Left forelimb (tissue), 1 donor: ENCODE results near the gene CTIF.

ENCODE experiments used
- DNase-seq: peaks from one replicate; pipeline ENCODE4 v3.0.0-alpha.2; 2018; ENCODE audit warnings: low spot score

Gene CTIF

DNA sequence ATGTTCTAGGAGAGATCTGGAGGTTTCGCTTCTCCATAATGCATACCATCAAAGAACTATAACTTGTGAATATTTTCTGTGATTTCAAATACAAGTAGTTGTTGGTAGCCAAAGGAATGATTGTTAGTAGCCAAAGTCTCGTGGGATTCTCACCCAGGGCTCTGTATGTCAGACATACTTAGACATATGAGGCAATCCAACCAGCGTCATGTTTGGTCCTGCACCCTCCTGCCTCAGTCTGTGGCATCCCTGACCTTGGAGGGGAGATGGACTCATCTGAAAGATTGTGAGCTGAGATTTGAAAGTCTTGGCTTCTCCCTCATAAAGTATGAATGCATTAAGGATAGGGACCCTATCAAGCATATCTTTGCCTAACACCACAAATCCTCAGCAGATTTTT, 81.2 kb downstream of the CTIF start:
- DNase-seq: no peak

DNA sequence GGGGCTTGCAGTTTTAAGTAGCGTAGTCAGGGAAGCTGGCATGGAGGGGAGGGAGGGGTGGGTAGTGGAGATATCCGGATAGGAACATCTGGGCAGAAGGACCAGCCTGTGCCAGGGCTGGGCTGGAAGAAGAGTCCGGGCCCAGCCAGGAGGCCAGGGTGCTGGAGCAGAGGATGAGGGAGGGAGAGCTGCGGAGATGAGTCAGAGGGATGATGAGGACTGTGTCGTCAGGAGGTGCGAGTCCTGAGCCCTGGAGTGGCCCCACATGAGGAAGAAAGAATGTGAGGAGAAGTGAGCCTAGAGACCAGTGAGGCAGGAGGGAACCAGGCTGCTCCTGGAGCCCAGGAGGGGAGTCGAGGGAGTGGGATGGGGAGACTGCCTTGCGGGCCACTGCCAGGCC, 82.4 kb downstream of the CTIF start:
- no peak for DNase-seq

GRCh38 chr18:48621815-48622555, 83.2 kb downstream of the CTIF start:
- no peak for DNase-seq

DNA sequence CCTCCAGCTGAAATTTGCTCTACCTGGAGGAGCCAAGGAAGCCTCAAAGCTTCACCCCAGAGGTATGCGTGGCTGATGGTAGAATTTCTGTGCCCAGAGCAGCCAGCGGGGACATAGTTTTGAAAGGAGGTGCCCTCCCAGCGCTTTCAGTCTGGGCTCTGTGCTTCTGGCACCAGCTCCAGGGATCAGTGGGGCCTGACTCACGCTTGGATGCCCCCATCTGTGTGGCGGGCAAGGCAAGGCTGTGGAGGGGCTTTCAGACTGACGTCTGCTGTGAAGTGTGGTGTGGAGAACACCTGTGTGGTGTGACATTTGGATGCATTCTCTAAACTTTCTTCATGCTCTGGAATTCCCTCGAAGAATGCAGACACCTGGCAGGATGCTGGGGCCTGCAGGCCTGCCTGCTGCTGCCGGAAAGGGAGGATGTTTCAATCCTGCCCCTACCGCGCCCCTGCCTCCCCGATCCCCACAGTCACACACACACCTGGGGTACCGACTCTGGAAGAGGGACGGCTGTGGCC, 84.1 kb downstream of the CTIF start:
- no peak for DNase-seq

DNA sequence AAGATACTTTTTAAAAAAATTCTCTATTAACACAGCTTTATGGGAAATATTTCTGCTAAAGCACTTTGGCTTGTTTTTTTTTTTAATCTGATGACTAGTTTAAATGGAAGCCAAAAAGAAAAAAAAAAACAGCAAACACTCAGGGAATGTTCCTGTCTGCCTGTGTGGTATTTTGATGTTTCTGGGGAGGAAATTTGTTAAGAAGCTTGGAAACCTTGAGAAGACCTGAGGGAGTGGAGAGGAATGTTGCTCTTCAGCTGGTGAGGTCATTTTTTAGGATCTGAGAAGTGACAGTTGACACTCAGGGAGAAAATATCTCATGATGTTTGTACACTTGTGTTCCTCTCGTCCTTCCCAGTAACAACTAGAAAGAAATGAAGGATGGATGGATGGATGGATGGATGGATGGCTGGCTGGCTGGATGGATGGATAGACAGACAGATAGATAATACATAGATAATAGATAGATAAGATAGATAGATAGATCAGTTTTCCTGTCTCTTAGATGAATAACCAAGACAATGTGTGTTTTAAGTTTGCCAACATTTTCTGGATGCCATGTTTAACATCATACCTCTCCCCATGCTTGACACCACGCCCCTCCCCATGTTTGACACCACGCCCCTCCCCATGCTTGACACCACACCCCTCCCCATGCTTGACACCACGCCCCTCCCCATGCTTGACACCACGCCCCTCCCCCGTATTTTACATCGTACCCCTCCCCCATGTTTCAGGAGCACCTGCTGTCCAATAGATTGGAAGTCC, 84.8 kb downstream of the CTIF start:
- DNase-seq: no peak

DNA sequence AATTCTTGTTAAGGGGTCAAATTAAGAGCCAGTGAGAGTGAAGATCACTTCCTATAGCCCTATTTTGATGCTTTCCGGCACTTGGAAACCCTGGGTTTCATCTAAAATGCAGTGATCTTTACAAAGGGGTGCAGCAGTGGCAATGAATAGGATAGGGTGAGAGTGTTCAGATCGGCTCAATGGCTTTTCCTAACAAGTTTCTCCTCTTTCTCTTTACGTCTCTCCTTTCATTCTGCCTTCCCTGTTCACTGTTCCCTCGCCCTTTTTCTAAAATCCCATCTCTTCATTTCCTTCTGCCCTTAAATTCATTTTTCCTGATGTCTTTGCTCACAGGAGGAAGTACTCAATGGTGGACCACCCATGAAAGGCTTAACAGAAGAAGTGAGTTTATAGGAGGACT, 86.0 kb downstream of the CTIF start:
- no peak for DNase-seq

DNA sequence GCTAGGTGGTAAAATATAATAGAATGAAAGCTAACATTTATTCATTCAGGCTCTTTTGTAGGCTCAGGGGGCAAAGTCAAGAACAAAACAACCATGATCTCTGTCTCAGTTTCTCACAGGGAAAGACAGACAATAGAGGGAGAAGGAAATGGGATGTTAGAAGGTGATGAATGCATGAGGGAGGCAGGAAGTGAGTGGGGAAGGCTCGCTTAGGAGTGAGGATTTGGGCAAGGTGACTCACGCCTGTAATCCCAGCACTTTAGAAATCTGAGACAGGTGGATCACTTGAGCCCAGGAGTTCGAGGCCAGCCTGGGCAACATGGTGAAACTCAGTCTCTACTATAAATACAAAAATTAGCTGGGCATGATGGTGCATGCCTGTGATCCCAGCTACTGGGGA, 88.4 kb downstream of the CTIF start:
- DNase-seq: no peak

- DNase-seq: no peak
Measured at GRCh38 chr18:48629730-48630324, 91.0 kb downstream of the CTIF start.

DNA sequence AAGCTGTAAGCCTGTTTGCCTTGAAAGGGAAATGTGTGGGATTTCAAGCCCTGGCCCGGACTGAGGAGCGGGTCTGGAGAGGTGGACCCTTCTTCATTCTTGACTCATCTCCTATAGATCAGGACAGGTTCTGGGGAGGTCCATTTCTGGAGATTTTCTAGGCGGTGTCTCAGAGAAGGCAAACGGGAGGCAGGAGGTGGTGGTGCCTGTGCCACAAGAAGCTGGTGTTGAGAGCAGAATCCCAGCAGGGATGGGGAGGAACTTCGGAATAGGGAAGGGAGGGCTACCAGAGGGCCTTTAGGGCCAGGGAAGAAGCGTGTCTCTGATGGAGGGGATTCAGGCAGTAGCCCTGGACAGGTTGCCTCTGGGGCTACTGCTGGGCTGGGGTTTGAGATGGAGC, 93.0 kb downstream of the CTIF start:
- DNase-seq: no peak

DNA sequence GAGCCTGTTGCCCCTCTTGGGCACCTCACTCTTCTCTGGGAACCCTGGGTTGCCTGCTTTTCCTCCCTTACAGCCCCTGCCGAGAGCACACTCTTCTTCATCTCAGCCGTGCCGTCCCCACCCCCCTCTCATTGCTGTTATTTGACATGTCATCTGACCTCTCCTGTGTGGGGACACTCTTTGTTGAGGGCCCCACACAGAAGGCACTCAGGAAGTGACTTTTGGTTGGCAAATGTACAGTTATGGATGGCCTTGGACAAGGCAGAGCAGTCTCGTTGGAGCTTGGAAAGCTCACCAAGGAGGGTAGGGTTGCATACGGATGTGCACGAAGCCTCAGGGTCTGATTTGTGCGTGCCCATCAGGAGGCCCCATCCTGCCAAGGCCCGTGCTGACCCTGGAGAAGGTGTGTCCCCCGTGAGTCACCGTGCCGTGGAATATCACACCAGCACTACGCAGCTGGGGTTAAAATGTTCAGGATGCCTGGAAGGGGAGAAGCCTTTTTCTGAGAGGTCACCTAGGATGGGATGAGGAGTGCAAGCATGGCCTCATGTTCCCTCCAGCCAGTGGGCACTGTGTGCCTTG, 93.9 kb downstream of the CTIF start:
- DNase-seq: no peak

GRCh38 chr18:48634491-48634890, 95.7 kb downstream of the CTIF start:
- no peak for DNase-seq

- no peak for DNase-seq
Measured at GRCh38 chr18:48634975-48635374, 96.1 kb downstream of the CTIF start.

DNA sequence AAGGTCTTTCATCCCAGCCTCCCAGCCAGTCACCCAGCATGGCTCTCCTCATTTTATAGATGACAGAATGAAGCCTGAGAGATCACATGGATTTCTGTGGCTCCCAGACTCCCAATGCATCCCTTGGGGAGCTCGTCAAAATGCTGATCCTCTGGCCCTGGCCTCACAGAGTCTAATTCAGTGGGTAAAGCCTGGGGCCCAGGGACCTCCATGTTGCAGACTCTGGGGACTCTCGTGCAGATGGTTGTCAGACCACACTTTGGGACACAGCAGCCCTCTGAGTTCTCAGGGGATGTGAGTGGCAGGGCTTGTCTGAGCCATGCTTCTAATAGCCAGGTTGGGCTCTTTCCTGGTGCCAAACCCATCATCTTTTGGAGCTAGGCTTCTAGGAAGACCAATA, 97.0 kb downstream of the CTIF start:
- no peak for DNase-seq

GRCh38 chr18:48636436-48636835, 97.6 kb downstream of the CTIF start:
- DNase-seq: no peak

GRCh38 chr18:48637081-48637990, 98.5 kb downstream of the CTIF start:
- no peak for DNase-seq

DNA sequence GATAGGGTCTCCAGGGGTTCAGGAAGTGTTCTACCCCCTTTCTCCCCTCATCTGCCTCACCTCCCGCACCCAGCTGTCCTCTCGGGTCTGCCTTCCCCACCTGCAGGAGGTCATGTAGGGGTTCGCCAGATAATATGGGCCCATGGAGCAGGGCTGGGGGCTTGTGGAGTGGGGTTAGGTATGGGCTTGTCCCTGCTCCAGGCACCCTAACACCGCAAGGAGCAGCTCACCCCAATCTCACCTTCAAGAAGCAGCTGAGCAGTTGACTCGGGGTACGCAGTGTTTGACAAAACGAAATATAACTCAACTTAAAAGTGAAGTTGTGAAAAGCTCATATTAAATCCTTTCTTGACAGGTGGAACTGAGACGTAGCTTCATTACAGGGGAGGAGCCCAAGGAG, 99.6 kb downstream of the CTIF start:
- no peak for DNase-seq

DNA sequence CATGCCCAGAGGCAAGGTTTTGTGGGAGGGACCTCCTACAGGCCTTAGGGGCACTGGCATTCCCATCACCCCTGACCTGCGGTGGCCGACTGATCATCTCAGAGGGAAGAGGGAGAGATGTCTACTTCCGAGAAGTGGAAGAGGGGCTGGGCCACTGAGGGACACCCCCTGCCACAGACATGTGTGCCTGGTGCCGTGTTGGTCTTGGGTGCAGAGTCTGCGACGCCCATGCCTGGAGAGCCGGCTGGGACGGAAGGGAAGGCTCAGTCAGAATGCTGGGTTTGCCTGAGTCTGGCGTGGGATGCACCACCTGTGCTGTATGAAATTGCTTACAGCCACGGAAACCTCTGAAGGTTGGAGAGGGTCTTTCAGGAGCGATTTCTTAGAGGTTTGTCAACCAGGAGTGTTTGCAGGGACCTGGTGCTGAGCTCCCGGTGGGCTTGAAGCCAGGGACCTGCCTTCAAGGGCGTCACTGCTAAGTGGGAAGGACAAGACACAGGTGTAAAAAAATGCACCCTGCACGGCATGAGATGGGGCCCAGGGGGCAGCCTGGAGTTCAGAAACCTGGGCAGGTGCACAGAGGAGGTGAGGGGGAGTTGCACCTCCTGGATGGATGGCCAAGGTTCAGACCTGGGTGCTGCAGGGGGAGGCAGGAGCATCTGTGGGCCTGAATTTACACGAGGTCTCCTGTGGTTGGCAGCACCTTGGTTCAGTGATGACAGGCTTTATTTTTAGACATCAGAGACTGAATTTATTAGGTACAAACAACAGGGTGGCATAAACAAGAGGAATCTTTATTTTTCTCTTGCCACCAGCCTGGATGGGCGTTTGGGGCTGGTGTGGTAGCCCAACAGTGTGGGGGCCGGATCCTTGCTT, 100.3 kb downstream of the CTIF start:
- no peak for DNase-seq

DNA sequence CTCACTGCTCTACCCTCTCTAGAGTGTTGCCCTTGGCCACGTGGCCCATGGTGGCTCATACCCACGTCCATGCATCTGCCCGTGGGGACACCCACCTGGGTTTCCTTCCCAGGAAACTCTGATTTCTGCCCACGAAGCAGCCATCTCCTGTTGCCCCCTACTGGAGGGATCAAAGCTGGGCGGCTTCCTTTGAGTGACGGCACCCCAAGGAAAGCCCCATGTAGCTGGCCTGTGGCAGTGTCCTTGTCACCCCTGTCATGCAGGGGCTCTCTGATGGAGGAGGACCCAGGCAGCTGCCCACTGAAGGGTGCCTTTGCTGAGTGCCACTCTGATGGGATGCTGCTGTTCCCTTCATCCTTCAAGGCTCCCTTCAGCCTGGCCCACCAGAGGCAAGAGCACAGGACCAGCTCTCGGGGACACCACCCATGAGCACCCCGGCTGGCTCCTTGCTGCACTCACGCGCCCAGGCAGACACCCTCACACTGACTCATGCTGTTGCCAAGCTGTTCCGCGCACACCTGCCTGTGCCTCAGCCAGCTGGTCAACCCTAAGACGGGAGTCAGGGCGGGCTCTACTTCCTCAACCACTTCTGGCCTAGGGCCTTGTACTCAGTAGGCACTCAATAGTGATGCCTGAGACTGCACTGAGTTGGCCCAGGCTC, 101.1 kb downstream of the CTIF start:
- DNase-seq: no peak

GRCh38 chr18:48640566-48641270, 101.9 kb downstream of the CTIF start:
- no peak for DNase-seq
